Measurements from ENCODE around the gene GARRE1.

GARRE1 gene

GRCh38 chr19:34298891-34299520 is 44.7 kb downstream of the GARRE1 start:
- Histone ChIP-seq H3K4me3 (ENCODE audit: low read length) (no peak overlapping the region), H3K27me3 (ENCODE audit: control insufficient read depth, insufficient read depth, low read length) (no peaks in the 10 kb centered on the region), H3K4me1 (ENCODE audit: control insufficient read depth, insufficient read depth, low read length) (no peaks in the 10 kb centered on the region), H3K9me3 (ENCODE audit: control insufficient read depth, insufficient read depth, low read length) (no peaks in the 10 kb centered on the region), H3K36me3 (ENCODE audit: control insufficient read depth, insufficient read depth, low read length) (no peaks in the 10 kb centered on the region), H3K27ac (ENCODE audit: low read length) (no peak overlapping the region)
- WGBS (ENCODE audit: insufficient coverage, insufficient read length): no CpG with 5 or more reads among the region's 10 CpGs
- no peak for DNase-seq (ENCODE audit: low read depth, low spot score)

GRCh38 chr19:34299576-34299975 is 45.2 kb downstream of the GARRE1 start:
- H3K9me3 ChIP-seq (ENCODE audit: control insufficient read depth, insufficient read depth, low read length): no peaks in the 10 kb centered on the region
- H3K27me3 ChIP-seq (ENCODE audit: control insufficient read depth, insufficient read depth, low read length): no peaks in the 10 kb centered on the region
- WGBS (ENCODE audit: insufficient coverage, insufficient read length): no CpG with 5 or more reads among the region's 5 CpGs
- H3K4me1 ChIP-seq (ENCODE audit: control insufficient read depth, insufficient read depth, low read length): no peaks in the 10 kb centered on the region
- no peak overlapping the region for H3K27ac ChIP-seq (ENCODE audit: low read length)
- H3K36me3 ChIP-seq (ENCODE audit: control insufficient read depth, insufficient read depth, low read length): no peaks in the 10 kb centered on the region
- no peak for DNase-seq (ENCODE audit: low read depth, low spot score)
- H3K4me3 ChIP-seq (ENCODE audit: low read length): no peak overlapping the region

- H3K4me1 ChIP-seq (ENCODE audit: control insufficient read depth, insufficient read depth, low read length): no peaks in the 10 kb centered on the region; the same call in 1 of the 2 replicates
- WGBS (ENCODE audit: insufficient coverage, insufficient read length): no CpG with 5 or more reads among the region's 13 CpGs
- H3K9me3 ChIP-seq (ENCODE audit: control insufficient read depth, insufficient read depth, low read length): no peaks in the 10 kb centered on the region
- no peak overlapping the region for H3K4me3 ChIP-seq (ENCODE audit: low read length)
- DNase-seq (ENCODE audit: low read depth, low spot score): no peak
- H3K27ac ChIP-seq (ENCODE audit: low read length): no peak overlapping the region
- H3K36me3 ChIP-seq (ENCODE audit: control insufficient read depth, insufficient read depth, low read length): no peaks in the 10 kb centered on the region
- no peaks in the 10 kb centered on the region for H3K27me3 ChIP-seq (ENCODE audit: control insufficient read depth, insufficient read depth, low read length)
Measured at GRCh38 chr19:34300380-34300779, 46.0 kb downstream of the GARRE1 start.

GRCh38 chr19:34300962-34301361 is 46.6 kb downstream of the GARRE1 start:
- Histone ChIP-seq H3K36me3 (ENCODE audit: control insufficient read depth, insufficient read depth, low read length) (no peaks in the 10 kb centered on the region), H3K27me3 (ENCODE audit: control insufficient read depth, insufficient read depth, low read length) (no peaks in the 10 kb centered on the region), H3K27ac (ENCODE audit: low read length) (no peak overlapping the region), H3K4me3 (ENCODE audit: low read length) (no peak overlapping the region), H3K9me3 (ENCODE audit: control insufficient read depth, insufficient read depth, low read length) (no peaks in the 10 kb centered on the region), H3K4me1 (ENCODE audit: control insufficient read depth, insufficient read depth, low read length) (peaks cover 2% of the 10 kb centered on the region; the same call in 1 of the 2 replicates)
- WGBS (ENCODE audit: insufficient coverage, insufficient read length): no CpG with 5 or more reads among the region's 3 CpGs
- DNase-seq (ENCODE audit: low read depth, low spot score): no peak
